Keratinocyte (primary cell): Measurements from ENCODE around the gene ABCC3. TPM values are rescaled to one million over a fixed set of nuclear protein-coding genes. Genes with fewer than 3 reads are reported as not detected.

Experiments used
- DNase-seq: peaks from one replicate; pipeline ENCODE4 v3.0.0-alpha.2; 2011; ENCODE audit warnings: low read depth, missing footprints, low spot score
- FAIRE-seq: peaks from 2 replicates; lab custom pipeline; 2011; peaks lifted over from hg19 to GRCh38; lab: Jason Lieb, UNC
- H2AFZ ChIP-seq: 2 replicates; pipeline ENCODE4 v1.6.0; 2012; ENCODE audit warnings: low read length, control low read depth, inconsistent platforms; ENCODE audit not compliant: control insufficient read depth
- H3K27ac ChIP-seq: 2 replicates; pipeline ENCODE4 v1.5.1; 2011; ENCODE audit warnings: low read length; ENCODE audit not compliant: control insufficient read depth, insufficient read depth
- H3K27me3 ChIP-seq: 3 replicates; pipeline ENCODE4 v1.6.0; 2011; ENCODE audit warnings: low read length; ENCODE audit not compliant: control insufficient read depth, insufficient read depth; ENCODE audit errors: extremely low read depth
- H3K36me3 ChIP-seq, 2 experiments: 2 replicates in 1 of 2; 3 replicates in 1 of 2; pipeline ENCODE4 v1.5.1; 2011; ENCODE audit warnings: low read length in 2 of 2, mild to moderate bottlenecking in 1 of 2; ENCODE audit not compliant: control insufficient read depth in 2 of 2, insufficient read depth in 2 of 2; ENCODE audit errors: extremely low read depth in 1 of 2
- H3K4me1 ChIP-seq: 3 replicates; pipeline ENCODE4 v1.5.1; 2011; ENCODE audit warnings: low read length; ENCODE audit not compliant: control insufficient read depth, insufficient read depth; ENCODE audit errors: extremely low read depth
- H3K4me2 ChIP-seq: 3 replicates; pipeline ENCODE4 v1.6.0; 2011; ENCODE audit warnings: low read depth, low read length; ENCODE audit not compliant: control insufficient read depth, insufficient read depth; ENCODE audit errors: extremely low read depth
- H3K4me3 ChIP-seq, 3 experiments: fragments of 200-600 bp in 1 of 3; sonication (generic) in 1 of 3; 2 replicates in 2 of 3; 3 replicates in 1 of 3; pipeline ENCODE4 v1.5.1; 2011 to 2016; ENCODE audit warnings: low read length in 3 of 3, mild to moderate bottlenecking in 3 of 3, control low read depth in 2 of 3, inconsistent platforms in 1 of 3, low read depth in 1 of 3, mixed read lengths in 1 of 3, mixed run types in 1 of 3, moderate library complexity in 1 of 3; ENCODE audit not compliant: control insufficient read depth in 2 of 3, insufficient read depth in 2 of 3; ENCODE audit errors: extremely low read depth in 1 of 3
- H3K79me2 ChIP-seq: 2 replicates; pipeline ENCODE4 v1.6.0; 2012; ENCODE audit warnings: low read length; ENCODE audit not compliant: control insufficient read depth, insufficient read depth
- H3K9ac ChIP-seq: 3 replicates; pipeline ENCODE4 v1.6.0; 2011; ENCODE audit warnings: low read length; ENCODE audit not compliant: control insufficient read depth, insufficient read depth; ENCODE audit errors: extremely low read depth
- H3K9me1 ChIP-seq: 3 replicates; pipeline ENCODE4 v1.6.0; 2011; ENCODE audit warnings: low read length; ENCODE audit not compliant: control insufficient read depth, insufficient read depth; ENCODE audit errors: extremely low read depth
- H3K9me3 ChIP-seq: 2 replicates; pipeline ENCODE4 v1.5.1; 2012; ENCODE audit warnings: low read depth, low read length; ENCODE audit not compliant: control insufficient read depth
- H4K20me1 ChIP-seq: 3 replicates; pipeline ENCODE4 v1.6.0; 2011; ENCODE audit warnings: low read length; ENCODE audit not compliant: control insufficient read depth, insufficient read depth; ENCODE audit errors: extremely low read depth
- CTCF ChIP-seq, 3 experiments: IDR thresholded peaks in 1 of 3; conservative IDR thresholded peaks in 1 of 3; optimal IDR thresholded peaks in 1 of 3; 2 replicates in 2 of 3; 3 replicates in 1 of 3; pipeline versions ENCODE3 to v1.5.1; 2011; ENCODE audit warnings: low read length in 3 of 3, mild to moderate bottlenecking in 3 of 3, moderate library complexity in 2 of 3, control low read depth in 1 of 3, inconsistent platforms in 1 of 3; ENCODE audit not compliant: insufficient read depth in 2 of 3; ENCODE audit errors: extremely low read depth in 1 of 3
- EZH2 ChIP-seq: IDR thresholded peaks from one replicate; pipeline ENCODE4 v1.6.1; 2012; ENCODE audit warnings: inconsistent platforms, mild to moderate bottlenecking, low read length, moderate library complexity
- dilution Hi-C: fragments of 300-500 bp; cut with MboI; formaldehyde crosslinking; loops from one replicate; pipeline ENCODE4 v1.7.0; 2020; ENCODE audit warnings: low sequenced_read_pairs; ENCODE audit not compliant: extremely low pct_ligation_motif_present
- polyA plus RNA-seq, 5 experiments: library from polyadenylated mRNA; depleted of rRNA in 3 of 5; stranded (reverse) in 3 of 5; stranded (forward) in 1 of 5; unstranded in 1 of 5; fragments of >200 nt; gene quantifications; 1 replicate in 1 of 5; 2 replicates in 3 of 5; 3 replicates in 1 of 5; pipeline versions ENCODE4 v1.2.1 to v1.2.3, GENCODE V29; 2011 to 2012; ENCODE audit warnings: missing spikeins in 2 of 5, low read depth in 1 of 5, low replicate concordance in 1 of 5

Gene ABCC3
- polyA plus RNA-seq, 1 donor (not counting 4 experiments of a cell fraction or from before 2014, with no cell fraction given), result 41.7 TPM

- no peak for DNase-seq
- Histone ChIP-seq H3K4me3 (no peak overlapping the region), H3K27ac (no peak overlapping the region), H3K4me2 (no peak overlapping the region), H3K4me1 (peaks cover 2% of the 10 kb centered on the region), H2AFZ (no peak overlapping the region), H3K79me2 (no peaks in the 10 kb centered on the region), H3K9me3 (no peaks in the 10 kb centered on the region), H3K36me3 (no peaks in the 10 kb centered on the region), H3K9me1 (no peaks in the 10 kb centered on the region), H4K20me1 (no peaks in the 10 kb centered on the region), H3K27me3 (peaks cover 41% of the 10 kb centered on the region), H3K9ac (no peak overlapping the region)
- dilution Hi-C loops, result no loop called here
- TF ChIP-seq CTCF (optimal IDR thresholded peaks at IDR 0.05 in 1 of 3, IDR thresholded peaks at IDR 0.05 in 1 of 3, conservative IDR thresholded peaks at IDR 0.05 in 1 of 3; ENCODE audit: extremely low read depth in 1 of 3, insufficient read depth in 2 of 3, low read length in 3 of 3) (no peak), EZH2 (no peak)
- FAIRE-seq, result no peak
Observed at GRCh38 chr17:50608700-50609379, 25.8 kb upstream of the ABCC3 start.

- Histone ChIP-seq H3K9me1 (no peaks in the 10 kb centered on the region), H2AFZ (no peak overlapping the region), H3K79me2 (no peaks in the 10 kb centered on the region), H3K4me1 (peaks cover 2% of the 10 kb centered on the region), H3K36me3 (no peaks in the 10 kb centered on the region), H3K9me3 (no peaks in the 10 kb centered on the region), H4K20me1 (no peaks in the 10 kb centered on the region), H3K4me2 (no peak overlapping the region), H3K9ac (no peak overlapping the region), H3K4me3 (no peak overlapping the region), H3K27ac (no peak overlapping the region), H3K27me3 (peaks cover 34% of the 10 kb centered on the region)
- DNase-seq (no peak), FAIRE-seq (no peak)
- dilution Hi-C loops, result no loop called here
- TF ChIP-seq CTCF (optimal IDR thresholded peaks at IDR 0.05 in 1 of 3, IDR thresholded peaks at IDR 0.05 in 1 of 3, conservative IDR thresholded peaks at IDR 0.05 in 1 of 3; ENCODE audit: extremely low read depth in 1 of 3, insufficient read depth in 2 of 3, low read length in 3 of 3) (no peak), EZH2 (no peak)
Observed at GRCh38 chr17:50609380-50610074, 25.2 kb upstream of the ABCC3 start.
